ENCODE measurements around the gene PTPRO.

Gene PTPRO

GRCh38 chr12:15322164-15323061, at the start of gene PTPRO:
Gene PTPRO (plus strand): TSS chr12:15322508.
- Histone ChIP-seq H3K4me1 (peaks cover 0 to 16% (median 10%) of the 10 kb centered on the region in 4 donors), H3K36me3 (no peaks in the 10 kb centered on the region), H3K27me3 (peaks cover 0 to 19% of the 10 kb centered on the region in 2 donors), H3K4me3 (peak within 1 kb of the TSS; percentile 42 to 53), H3K27ac (no peak within 1 kb of the TSS), H3K9me3 (no peaks in the 10 kb centered on the region)
- no peak for DNase-seq
- intact Hi-C loops (cut with DNase I; ENCODE audit: low total_unique reads), result no loop called here
- TF ChIP-seq CTCF (IDR thresholded peaks at IDR 0.05), result no peak

GRCh38 chr12:15273896-15274295, 48.4 kb upstream of the PTPRO start:
- no peaks in the 10 kb centered on the region for H3K36me3 ChIP-seq
- no peaks in the 10 kb centered on the region for H3K27me3 ChIP-seq
- intact Hi-C loops (cut with DNase I; ENCODE audit: low total_unique reads), result no loop called here
- DNase-seq, result no peak
- no peak overlapping the region for H3K4me3 ChIP-seq
- H3K9me3 ChIP-seq, result no peaks in the 10 kb centered on the region
- peak overlapping the region; percentile 47 to 67 for H3K27ac ChIP-seq
- peaks cover 0 to 33% (median 7%) of the 10 kb centered on the region in 4 donors for H3K4me1 ChIP-seq
- no peak for TF ChIP-seq CTCF (IDR thresholded peaks at IDR 0.05)

GRCh38 chr12:15274561-15274967, 47.7 kb upstream of the PTPRO start:
- no peak overlapping the region for H3K4me3 ChIP-seq
- H3K36me3 ChIP-seq, result no peaks in the 10 kb centered on the region
- H3K27ac ChIP-seq, result peak overlapping the region; percentile 47 to 67
- no peak for TF ChIP-seq CTCF (IDR thresholded peaks at IDR 0.05)
- H3K27me3 ChIP-seq, result no peaks in the 10 kb centered on the region
- no peak for DNase-seq
- H3K9me3 ChIP-seq, result no peaks in the 10 kb centered on the region
- peaks cover 5 to 40% (median 13%) of the 10 kb centered on the region in 4 donors for H3K4me1 ChIP-seq
- intact Hi-C loops (cut with DNase I; ENCODE audit: low total_unique reads), result no loop called here

GRCh38 chr12:15276088-15276698, 46.1 kb upstream of the PTPRO start:
- H3K36me3 ChIP-seq, result no peaks in the 10 kb centered on the region
- H3K9me3 ChIP-seq, result no peaks in the 10 kb centered on the region
- H3K4me3 ChIP-seq, result no peak overlapping the region
- H3K27me3 ChIP-seq, result no peaks in the 10 kb centered on the region
- peak; percentile 67 to 81 for TF ChIP-seq CTCF (IDR thresholded peaks at IDR 0.05)
- peak overlapping the region; percentile 3 to 67 for H3K27ac ChIP-seq
- peaks cover 9 to 44% (median 17%) of the 10 kb centered on the region in 4 donors for H3K4me1 ChIP-seq
- intact Hi-C loops (cut with DNase I; ENCODE audit: low total_unique reads), result loop anchor here (5.0 kb wide), 2 partner anchors 246 to 581 kb away; no protein-coding TSS in a partner anchor
- DNase-seq, result no peak

- no peaks in the 10 kb centered on the region for H3K27me3 ChIP-seq
- peak; percentile 83 to 88 for DNase-seq
- no peaks in the 10 kb centered on the region for H3K9me3 ChIP-seq
- peaks cover 9 to 39% (median 16%) of the 10 kb centered on the region in 4 donors for H3K4me1 ChIP-seq
- H3K27ac ChIP-seq, result peak overlapping the region; percentile 62 to 66
- intact Hi-C loops (cut with DNase I; ENCODE audit: low total_unique reads), result loop anchor here (2.0 to 5.0 kb wide), 3 partner anchors 243 to 578 kb away; no protein-coding TSS in a partner anchor
- TF ChIP-seq CTCF (IDR thresholded peaks at IDR 0.05), result no peak
- H3K36me3 ChIP-seq, result no peaks in the 10 kb centered on the region
- H3K4me3 ChIP-seq, result peak overlapping the region in 1 of 2 donors; percentile 28
These were observed 43.3 kb upstream of the PTPRO start for GRCh38 chr12:15278816-15279658.
